ENCODE results near the gene PCDHGA1.

GRCh38 chr5:141345327-141345726, 15.0 kb downstream of the PCDHGA1 start:
- no peak for TF ChIP-seq EZH2 (IDR thresholded peaks at IDR 0.05; ENCODE audit: borderline replicate concordance, insufficient read depth, low read depth, low read length, poor library complexity, severe bottlenecking)
- no peak for TF ChIP-seq CTCF (IDR thresholded peaks at IDR 0.05)
